Left lung (tissue), 10 donors: Measurements from ENCODE around the gene FAM9C. TPM values are rescaled to one million over a fixed set of nuclear protein-coding genes. Genes with fewer than 3 reads are reported as not detected.
"Not testable (repeated sequence)": the region's sequence is repeated elsewhere in the genome, so short reads cannot be mapped to it uniquely, and the experiment has no call there.

ENCODE experiments used
- ATAC-seq: fragments of 200-7000 bp; cut with Tn5 transposase; one replicate; pipeline ENCODE4 v1.9.1; 2020; ENCODE audit warnings: moderate library complexity
- DNase-seq, 4 donors: peaks; one replicate each; pipeline ENCODE4 v3.0.0-alpha.2; 2013 to 2020
- H3K27ac ChIP-seq, 2 donors: fragments of 200-600 bp; sonication (generic) in 1 of 2; one replicate each; pipeline versions ENCODE4 v1.5.0 to v1.8.0; 2020 to 2021
- H3K27me3 ChIP-seq, 2 donors: fragments of 200-600 bp; sonication (generic) in 1 of 2; one replicate each; pipeline versions ENCODE4 v1.5.0 to v1.8.0; 2020 to 2021
- H3K36me3 ChIP-seq, 2 donors: fragments of 200-600 bp; sonication (generic) in 1 of 2; one replicate each; pipeline versions ENCODE4 v1.5.0 to v1.8.0; 2020 to 2021
- H3K4me1 ChIP-seq, 2 donors: fragments of 200-600 bp; one replicate each; pipeline ENCODE4 v1.8.0; 2021
- H3K4me3 ChIP-seq, 2 donors: fragments of 200-600 bp; sonication (generic) in 1 of 2; one replicate each; pipeline versions ENCODE4 v1.5.0 to v1.8.0; 2020 to 2021; ENCODE audit warnings: mild to moderate bottlenecking in 1 of 2
- H3K9me3 ChIP-seq, 2 donors: fragments of 200-600 bp; sonication (generic) in 1 of 2; one replicate each; pipeline versions ENCODE4 v1.5.0 to v1.8.0; 2020 to 2021
- CTCF ChIP-seq, 2 donors: fragments of 200-600 bp; sonication (generic) in 1 of 2; IDR thresholded peaks; one replicate each; pipeline versions ENCODE4 v1.5.0 to v1.8.0; 2021; ENCODE audit warnings: antibody characterized with exemption in 2 of 2
- intact Hi-C, 2 donors: fragments of 100-400 bp; cut with DNase I; formaldehyde crosslinking; loops; one replicate each; pipeline versions ENCODE4 v1.11.2 to v1.14.2; 2022
- polyA plus RNA-seq, 6 donors: library from polyadenylated mRNA; unstranded; fragments of 120-200 nt; gene quantifications; one replicate each; pipeline ENCODE4 v1.2.1, GENCODE V29; 2013; ENCODE audit not compliant: insufficient read length in 6 of 6
- total RNA-seq, 2 donors: library from RNA; stranded (reverse); fragmentation: NEBNext Ultra II Directional; extraction: Animal tissue kit (Norgen Biotek cat#: 25700); gene quantifications; one replicate each; pipeline ENCODE4 v1.2.1, GENCODE V29; 2021
- donor health status: DM: no; HTN: yes; CAD: no.
- donor health status: DM: no; HTN: no; CAD: no.

FAM9C gene
- total and polyA plus RNA-seq, 8 donors: 0.11 to 0.77 (median 0.21) TPM; not detected in 2

- Histone ChIP-seq H3K27ac (no peak overlapping the region), H3K9me3 (no peaks in the 10 kb centered on the region), H3K36me3 (no peaks in the 10 kb centered on the region), H3K4me3 (no peak overlapping the region), H3K27me3 (no peaks in the 10 kb centered on the region), H3K4me1 (peaks cover 0 to 4% of the 10 kb centered on the region in 2 donors)
- DNase-seq (no peak), ATAC-seq (no peak)
- intact Hi-C loops: no loop called here
- no peak for TF ChIP-seq CTCF (IDR thresholded peaks at IDR 0.05)
Measured at GRCh38 chrX:13022926-13023325, 21.5 kb downstream of the FAM9C start.

GRCh38 chrX:13016731-13017130 is 27.7 kb downstream of the FAM9C start:
- ATAC-seq, intact Hi-C loops, H3K9me3 ChIP-seq, H3K27me3 ChIP-seq, DNase-seq, H3K4me3 ChIP-seq, H3K36me3 ChIP-seq: not testable (repeated sequence)
- Histone ChIP-seq H3K27ac (peak overlapping the region in 1 of 2 donors; percentile 50), H3K4me1 (peaks cover 0 to 25% of the 10 kb centered on the region in 2 donors)

- no peak for TF ChIP-seq CTCF (IDR thresholded peaks at IDR 0.05)
- Histone ChIP-seq H3K4me1 (peaks cover 0 to 25% of the 10 kb centered on the region in 2 donors), H3K9me3 (no peaks in the 10 kb centered on the region), H3K4me3 (no peak overlapping the region), H3K27me3 (no peaks in the 10 kb centered on the region), H3K36me3 (no peaks in the 10 kb centered on the region), H3K27ac (peak overlapping the region in 1 of 2 donors; percentile 50)
- intact Hi-C loops: no loop called here
- ATAC-seq (peak; percentile 55), DNase-seq (no peak)
Measured at GRCh38 chrX:13015536-13016236, 28.7 kb downstream of the FAM9C start.

- Histone ChIP-seq H3K27me3 (no peaks in the 10 kb centered on the region), H3K4me3 (no peak overlapping the region), H3K27ac (peak overlapping the region in 1 of 2 donors; percentile 80), H3K9me3 (no peaks in the 10 kb centered on the region), H3K36me3 (no peaks in the 10 kb centered on the region), H3K4me1 (peaks cover 0 to 25% of the 10 kb centered on the region in 2 donors)
- TF ChIP-seq CTCF (IDR thresholded peaks at IDR 0.05): no peak
- DNase-seq (no peak), ATAC-seq (no peak)
- intact Hi-C loops: no loop called here
Measured at GRCh38 chrX:13014111-13015096, 30.0 kb downstream of the FAM9C start.

GRCh38 chrX:13013363-13014110 is 30.9 kb downstream of the FAM9C start:
- intact Hi-C loops: no loop called here
- Histone ChIP-seq H3K27ac (peak overlapping the region; percentile 34 to 80), H3K36me3 (no peaks in the 10 kb centered on the region), H3K27me3 (no peaks in the 10 kb centered on the region), H3K4me3 (no peak overlapping the region), H3K9me3 (no peaks in the 10 kb centered on the region), H3K4me1 (peaks cover under 1 to 24% of the 10 kb centered on the region in 2 donors)
- ATAC-seq (peak; percentile 51), DNase-seq (peak in 2 of 4 donors; percentile 56 to 80)
- no peak for TF ChIP-seq CTCF (IDR thresholded peaks at IDR 0.05)
